Testis (tissue), 2 donors: ENCODE results near the gene SLC25A25.

Source experiments
- CTCF ChIP-seq, 3 experiments: fragments of 450-650 bp in 2 of 3; fragments of 200-600 bp in 1 of 3; sonication (generic) in 1 of 3; IDR thresholded peaks; one replicate each; pipeline ENCODE4 v1.5.1; 2016 to 2019; ENCODE audit warnings: antibody characterized with exemption in 3 of 3, mild to moderate bottlenecking in 2 of 3, moderate library complexity in 1 of 3
- POLR2A ChIP-seq: fragments of 450-650 bp; IDR thresholded peaks from one replicate; pipeline ENCODE4 v1.6.1; 2017; ENCODE audit warnings: antibody characterized with exemption, mild to moderate bottlenecking, moderate library complexity

GRCh38 chr9:128114326-128115186 is 46.5 kb downstream of the SLC25A25 start:
- TF ChIP-seq CTCF (IDR thresholded peaks at IDR 0.05) (no peak), POLR2A (no peak)
